Astrocyte (in vitro differentiated cells and primary cell): ENCODE data around the gene ZNF28. TPM values are rescaled to one million over a fixed set of nuclear protein-coding genes. Genes with fewer than 3 reads are reported as not detected.
"Not testable (repeated sequence)": the region's sequence is repeated elsewhere in the genome, so short reads cannot be mapped to it uniquely, and the experiment has no call there.

ENCODE experiments used
- DNase-seq: peaks from one replicate; pipeline ENCODE4 v3.0.0-alpha.2; 2010; ENCODE audit warnings: low read depth
- FAIRE-seq: peaks from 2 replicates; lab custom pipeline; 2011; peaks lifted over from hg19 to GRCh38; lab: Jason Lieb, UNC
- H2AFZ ChIP-seq: 2 replicates; pipeline ENCODE4 v1.6.0; 2012; ENCODE audit warnings: low read depth, low read length, inconsistent platforms
- H3K27ac ChIP-seq: 2 replicates; pipeline ENCODE4 v1.5.1; 2011; ENCODE audit warnings: low read depth, low read length, inconsistent platforms
- H3K27me3 ChIP-seq: 2 replicates; pipeline ENCODE4 v1.6.0; 2011; ENCODE audit warnings: low read length, inconsistent platforms; ENCODE audit not compliant: insufficient read depth
- H3K36me3 ChIP-seq: 2 replicates; pipeline ENCODE4 v1.5.1; 2011; ENCODE audit warnings: low read length, inconsistent platforms; ENCODE audit not compliant: insufficient read depth
- H3K4me1 ChIP-seq: 2 replicates; pipeline ENCODE4 v1.5.1; 2011; ENCODE audit warnings: low read length, inconsistent platforms; ENCODE audit not compliant: insufficient read depth
- H3K4me2 ChIP-seq: 2 replicates; pipeline ENCODE4 v1.6.0; 2012; ENCODE audit warnings: low read length, inconsistent platforms
- H3K4me3 ChIP-seq: 2 replicates; pipeline ENCODE4 v1.5.1; 2011; ENCODE audit warnings: low read depth, mild to moderate bottlenecking, low read length, inconsistent platforms; ENCODE audit not compliant: insufficient read depth
- H3K79me2 ChIP-seq: 2 replicates; pipeline ENCODE4 v1.6.0; 2012; ENCODE audit warnings: mild to moderate bottlenecking, low read length, inconsistent platforms; ENCODE audit not compliant: insufficient read depth
- H3K9ac ChIP-seq: 2 replicates; pipeline ENCODE4 v1.6.0; 2012; ENCODE audit warnings: mild to moderate bottlenecking, low read length, inconsistent platforms
- H3K9me3 ChIP-seq: 2 replicates; pipeline ENCODE4 v1.5.1; 2012; ENCODE audit warnings: low read depth, mild to moderate bottlenecking, low read length, inconsistent platforms; ENCODE audit not compliant: insufficient read depth
- H4K20me1 ChIP-seq: 2 replicates; pipeline ENCODE4 v1.6.0; 2012; ENCODE audit warnings: low read length, inconsistent platforms; ENCODE audit not compliant: insufficient read depth
- H3K27ac Mint-ChIP-seq: one replicate; pipeline ENCODE4 v1.8.0; 2021; ENCODE audit warnings: mild to moderate bottlenecking, mixed read lengths; ENCODE audit not compliant: unreplicated experiment
- H3K27me3 Mint-ChIP-seq: one replicate; pipeline ENCODE4 v1.8.0; 2021; ENCODE audit warnings: low read depth, mixed read lengths; ENCODE audit not compliant: unreplicated experiment
- H3K36me3 Mint-ChIP-seq: one replicate; pipeline ENCODE4 v1.8.0; 2021; ENCODE audit warnings: low read depth, mixed read lengths; ENCODE audit not compliant: unreplicated experiment
- H3K4me1 Mint-ChIP-seq: one replicate; pipeline ENCODE4 v1.8.0; 2021; ENCODE audit warnings: low read depth, mixed read lengths; ENCODE audit not compliant: unreplicated experiment
- H3K4me3 Mint-ChIP-seq: one replicate; pipeline ENCODE4 v1.8.0; 2021; ENCODE audit warnings: mild to moderate bottlenecking, moderate library complexity, mixed read lengths; ENCODE audit not compliant: unreplicated experiment
- H3K9me3 Mint-ChIP-seq: one replicate; pipeline ENCODE4 v1.8.0; 2021; ENCODE audit warnings: mild to moderate bottlenecking, mixed read lengths; ENCODE audit not compliant: unreplicated experiment
- total RNA-seq: library from RNA; stranded (reverse); gene quantifications from 2 replicates; pipeline ENCODE4 v1.2.1, GENCODE V29; 2021

Gene ZNF28
- total RNA-seq, 1 donor from 2014 or later, result 19.6 TPM

GRCh38 chr19:52840825-52841465 lies 19.5 kb upstream of the ZNF28 start:
- H3K36me3 Mint-ChIP-seq, result peaks cover 82% of the 10 kb centered on the region
- not testable (repeated sequence) for H4K20me1 ChIP-seq, H3K27me3 ChIP-seq, H3K4me2 ChIP-seq, H3K27me3 Mint-ChIP-seq, H3K4me1 ChIP-seq, H3K4me1 Mint-ChIP-seq, H3K4me3 Mint-ChIP-seq, FAIRE-seq, H3K9ac ChIP-seq, H3K4me3 ChIP-seq, H3K27ac ChIP-seq, DNase-seq, H3K27ac Mint-ChIP-seq, H3K79me2 ChIP-seq, H2AFZ ChIP-seq
- peaks cover 55% of the 10 kb centered on the region for H3K9me3 ChIP-seq
- H3K9me3 Mint-ChIP-seq, result peaks cover 79% of the 10 kb centered on the region
- peaks cover 37% of the 10 kb centered on the region for H3K36me3 ChIP-seq

- not testable (repeated sequence) for DNase-seq, FAIRE-seq, H3K9ac ChIP-seq, H3K27me3 ChIP-seq, H3K27me3 Mint-ChIP-seq, H3K4me3 ChIP-seq, H3K4me1 ChIP-seq, H2AFZ ChIP-seq, H4K20me1 ChIP-seq, H3K27ac Mint-ChIP-seq, H3K9me3 ChIP-seq, H3K4me3 Mint-ChIP-seq, H3K79me2 ChIP-seq, H3K36me3 ChIP-seq, H3K4me1 Mint-ChIP-seq, H3K27ac ChIP-seq, H3K4me2 ChIP-seq
- peaks cover 38% of the 10 kb centered on the region for H3K9me3 Mint-ChIP-seq
- H3K36me3 Mint-ChIP-seq, result peaks cover 37% of the 10 kb centered on the region
Observed at GRCh38 chr19:52834289-52834688, 12.9 kb upstream of the ZNF28 start.

GRCh38 chr19:52833541-52833940 lies 12.1 kb upstream of the ZNF28 start:
- H3K27me3 Mint-ChIP-seq, H3K27me3 ChIP-seq, H3K4me3 ChIP-seq, H3K27ac ChIP-seq, H3K9me3 ChIP-seq, H3K79me2 ChIP-seq, H2AFZ ChIP-seq, H3K36me3 ChIP-seq, H3K4me2 ChIP-seq, DNase-seq, H3K4me1 Mint-ChIP-seq, H4K20me1 ChIP-seq, H3K9ac ChIP-seq, H3K4me1 ChIP-seq, H3K4me3 Mint-ChIP-seq, H3K27ac Mint-ChIP-seq, FAIRE-seq: not testable (repeated sequence)
- H3K36me3 Mint-ChIP-seq, result peaks cover 31% of the 10 kb centered on the region
- H3K9me3 Mint-ChIP-seq, result peaks cover 36% of the 10 kb centered on the region

GRCh38 chr19:52829866-52830265 lies 8.4 kb upstream of the ZNF28 start:
- not testable (repeated sequence) for H3K9me3 ChIP-seq, H2AFZ ChIP-seq, DNase-seq, H3K4me1 ChIP-seq, H3K36me3 ChIP-seq, H4K20me1 ChIP-seq, H3K27ac ChIP-seq, H3K9ac ChIP-seq, FAIRE-seq, H3K4me1 Mint-ChIP-seq, H3K4me2 ChIP-seq, H3K27ac Mint-ChIP-seq, H3K27me3 Mint-ChIP-seq, H3K79me2 ChIP-seq, H3K27me3 ChIP-seq, H3K4me3 Mint-ChIP-seq, H3K4me3 ChIP-seq
- Mint-ChIP-seq H3K9me3 (peaks cover 27% of the 10 kb centered on the region), H3K36me3 (peaks cover 11% of the 10 kb centered on the region)
